ENCODE data around the gene C9orf153.
"Not testable (repeated sequence)": the region's sequence is repeated elsewhere in the genome, so short reads cannot be mapped to it uniquely, and the experiment has no call there.

Gene C9orf153

DNA sequence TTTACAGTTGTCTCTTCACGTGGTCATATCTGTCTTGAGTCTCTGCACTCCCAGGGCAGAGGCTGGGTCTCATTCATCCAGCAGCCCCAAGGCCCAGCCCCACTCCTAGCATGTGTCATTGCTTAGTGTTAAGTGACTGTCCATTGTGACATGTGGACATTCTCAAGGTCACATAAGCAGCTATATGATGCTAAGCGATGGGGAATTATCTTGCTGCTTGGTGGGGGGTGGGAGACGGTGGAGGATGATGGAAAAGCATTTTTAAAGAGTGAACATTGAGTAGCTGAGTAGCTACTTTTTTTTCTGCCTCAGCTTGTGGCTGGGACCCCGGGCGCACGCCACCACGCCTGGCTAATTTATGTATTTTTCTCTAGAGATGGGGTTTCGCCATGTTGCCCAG, at the start of gene C9orf153:
TSS of gene C9orf153 (minus strand) at position 101 of the 400 bp plus-strand sequence. CDS start 30,054 bp downstream, outside the sequence.
- TF ChIP-seq, protein P1, sequence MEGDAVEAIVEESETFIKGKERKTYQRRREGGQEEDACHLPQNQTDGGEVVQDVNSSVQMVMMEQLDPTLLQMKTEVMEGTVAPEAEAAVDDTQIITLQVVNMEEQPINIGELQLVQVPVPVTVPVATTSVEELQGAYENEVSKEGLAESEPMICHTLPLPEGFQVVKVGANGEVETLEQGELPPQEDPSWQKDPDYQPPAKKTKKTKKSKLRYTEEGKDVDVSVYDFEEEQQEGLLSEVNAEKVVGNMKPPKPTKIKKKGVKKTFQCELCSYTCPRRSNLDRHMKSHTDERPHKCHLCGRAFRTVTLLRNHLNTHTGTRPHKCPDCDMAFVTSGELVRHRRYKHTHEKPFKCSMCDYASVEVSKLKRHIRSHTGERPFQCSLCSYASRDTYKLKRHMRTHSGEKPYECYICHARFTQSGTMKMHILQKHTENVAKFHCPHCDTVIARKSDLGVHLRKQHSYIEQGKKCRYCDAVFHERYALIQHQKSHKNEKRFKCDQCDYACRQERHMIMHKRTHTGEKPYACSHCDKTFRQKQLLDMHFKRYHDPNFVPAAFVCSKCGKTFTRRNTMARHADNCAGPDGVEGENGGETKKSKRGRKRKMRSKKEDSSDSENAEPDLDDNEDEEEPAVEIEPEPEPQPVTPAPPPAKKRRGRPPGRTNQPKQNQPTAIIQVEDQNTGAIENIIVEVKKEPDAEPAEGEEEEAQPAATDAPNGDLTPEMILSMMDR (IDR thresholded peaks at IDR 0.05; ENCODE audit: low read depth, low read length), result no peak
- DNase-seq (ENCODE audit: extremely low read depth, low read depth), result no peak

DNA sequence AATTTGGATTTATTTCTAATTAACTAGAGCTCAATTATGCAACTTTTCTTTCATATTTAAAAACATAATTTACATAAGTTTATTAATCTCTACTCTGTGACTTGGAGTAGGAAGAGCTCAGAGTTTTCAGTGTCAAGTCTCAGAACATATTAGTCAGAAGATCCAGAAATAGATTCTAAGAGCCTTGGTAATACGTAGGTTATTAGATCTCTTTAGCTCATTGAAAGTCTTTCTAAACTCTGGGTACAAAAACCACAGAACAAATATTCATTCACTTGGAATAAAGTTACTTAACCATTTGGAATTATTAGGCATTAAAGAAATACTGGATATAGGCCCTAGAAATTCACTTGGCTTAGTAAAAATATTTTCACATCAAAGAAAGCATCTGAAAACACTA, 49.2 kb upstream of the C9orf153 start:
- DNase-seq (ENCODE audit: extremely low read depth, low read depth), result no peak
- TF ChIP-seq, protein P1 (IDR thresholded peaks at IDR 0.05; ENCODE audit: low read depth, low read length), result no peak

DNA sequence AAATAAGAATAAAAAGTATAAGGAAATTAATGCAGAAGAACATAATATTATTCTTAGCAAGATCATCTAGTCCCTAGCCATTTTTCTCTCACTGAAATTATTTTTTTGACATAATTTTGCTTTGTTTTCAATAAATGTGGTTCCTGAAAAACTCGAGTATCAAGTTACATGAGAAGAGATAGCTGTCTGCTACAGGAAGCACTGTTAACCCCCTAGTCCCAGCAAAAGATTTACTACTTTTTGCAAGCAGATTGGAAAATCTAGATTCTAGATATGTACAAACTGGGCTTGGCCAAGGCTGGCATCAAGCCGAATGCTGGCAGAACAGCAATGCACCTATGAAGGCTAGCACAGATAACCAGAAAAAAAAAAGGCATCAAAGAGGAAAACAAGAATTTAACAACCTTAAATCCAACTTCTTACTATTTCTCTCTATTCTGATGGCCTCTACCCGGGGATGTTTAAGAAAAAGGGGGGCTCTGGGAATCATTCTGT, 44.8 kb upstream of the C9orf153 start:
- no peak for DNase-seq (ENCODE audit: extremely low read depth, low read depth)
- TF ChIP-seq, protein P1 (IDR thresholded peaks at IDR 0.05; ENCODE audit: low read depth, low read length), result no peak

DNA sequence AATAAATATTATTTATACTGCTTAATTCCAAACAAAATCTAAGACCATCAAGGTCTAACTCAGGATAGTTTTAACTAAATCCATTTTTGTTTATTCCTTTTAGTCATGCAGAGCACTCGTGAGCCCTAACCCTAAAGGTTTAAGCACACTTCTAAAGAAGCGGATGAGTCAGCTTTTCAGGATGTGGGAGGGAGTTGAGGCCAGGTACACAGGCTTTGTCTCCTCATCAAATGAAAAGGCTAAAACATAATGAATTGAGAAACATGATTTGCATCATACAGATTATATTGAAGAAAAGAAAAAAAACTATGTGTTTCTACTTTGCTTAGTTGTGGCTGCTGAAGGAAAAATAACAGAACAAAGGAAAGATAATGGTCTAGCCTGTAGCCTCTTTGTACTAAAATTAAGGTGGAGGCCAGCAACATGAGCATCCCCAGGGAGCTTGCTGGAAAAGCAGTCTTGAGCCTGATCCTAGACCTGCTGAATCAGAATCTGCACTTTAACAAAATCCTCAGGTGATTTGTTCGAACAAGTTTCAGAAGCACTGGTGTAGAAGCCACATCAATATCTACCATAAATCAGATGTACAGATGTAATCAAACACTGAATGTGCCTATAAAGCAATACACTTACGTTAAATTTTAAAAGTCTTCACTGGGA, 44.0 kb upstream of the C9orf153 start:
- no peak for DNase-seq (ENCODE audit: extremely low read depth, low read depth)
- TF ChIP-seq, protein P1 (IDR thresholded peaks at IDR 0.05; ENCODE audit: low read depth, low read length), result no peak

DNA sequence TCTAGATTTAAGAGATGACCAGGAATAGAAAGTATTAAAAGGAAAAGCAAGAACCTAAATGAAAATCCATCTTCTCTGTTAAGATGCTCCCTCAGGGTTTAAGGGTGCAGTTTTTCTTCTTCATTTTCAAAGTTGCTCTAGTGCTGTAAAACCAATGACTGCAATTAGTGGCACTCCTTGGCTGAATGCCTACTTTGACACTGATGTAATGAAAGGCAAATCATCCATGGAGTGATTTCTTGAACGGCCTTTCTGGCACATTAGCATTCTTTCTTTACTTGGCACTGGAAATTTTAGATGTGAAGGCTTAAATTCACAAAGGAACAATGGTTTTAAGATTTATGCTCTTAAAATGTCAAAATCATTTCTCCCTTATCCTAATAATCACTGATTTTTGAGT, 42.2 kb upstream of the C9orf153 start:
- TF ChIP-seq, protein P1 (IDR thresholded peaks at IDR 0.05; ENCODE audit: low read depth, low read length), result no peak
- no peak for DNase-seq (ENCODE audit: extremely low read depth, low read depth)

DNA sequence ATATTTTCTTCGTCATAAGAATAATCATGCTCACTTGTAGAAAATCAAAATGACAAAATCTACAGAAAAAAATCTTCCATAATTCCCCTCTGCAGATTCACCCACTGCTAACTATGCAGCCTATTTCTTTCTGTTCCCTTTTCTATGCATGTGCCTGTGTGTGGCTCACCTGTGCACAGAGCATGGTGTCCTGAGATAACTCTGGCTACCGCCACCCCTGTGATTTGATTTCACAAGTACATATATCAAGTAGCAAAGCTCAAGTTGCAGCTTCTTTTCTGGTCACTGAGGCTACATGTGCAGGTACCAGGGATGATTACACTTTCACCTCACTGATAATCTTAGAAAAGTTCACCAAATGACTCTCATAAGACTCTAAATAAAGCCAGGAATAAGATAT, 41.2 kb upstream of the C9orf153 start:
- DNase-seq (ENCODE audit: extremely low read depth, low read depth), result no peak
- TF ChIP-seq, protein P1 (IDR thresholded peaks at IDR 0.05; ENCODE audit: low read depth, low read length), result no peak

DNA sequence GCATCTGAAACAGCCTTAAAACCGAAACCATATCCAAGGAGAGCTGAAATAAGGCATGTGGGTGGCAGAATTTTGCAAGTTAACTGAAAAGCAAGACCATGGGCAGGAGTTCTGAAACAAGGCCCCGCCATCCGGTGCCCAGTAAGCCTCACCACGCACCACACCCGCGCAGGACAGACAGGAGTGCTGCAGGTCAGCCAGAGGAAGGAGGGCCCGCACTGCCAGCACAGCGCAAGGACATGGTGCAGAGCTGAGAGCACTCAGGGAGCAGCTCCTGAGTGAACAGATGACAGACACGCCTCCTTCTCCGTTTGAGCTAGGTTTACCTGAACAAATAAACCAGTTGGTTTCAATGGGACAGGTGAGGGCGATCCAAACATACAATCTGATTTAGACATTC, 39.4 kb upstream of the C9orf153 start:
- no peak for DNase-seq (ENCODE audit: extremely low read depth, low read depth)
- TF ChIP-seq, protein P1 (IDR thresholded peaks at IDR 0.05; ENCODE audit: low read depth, low read length), result no peak

DNA sequence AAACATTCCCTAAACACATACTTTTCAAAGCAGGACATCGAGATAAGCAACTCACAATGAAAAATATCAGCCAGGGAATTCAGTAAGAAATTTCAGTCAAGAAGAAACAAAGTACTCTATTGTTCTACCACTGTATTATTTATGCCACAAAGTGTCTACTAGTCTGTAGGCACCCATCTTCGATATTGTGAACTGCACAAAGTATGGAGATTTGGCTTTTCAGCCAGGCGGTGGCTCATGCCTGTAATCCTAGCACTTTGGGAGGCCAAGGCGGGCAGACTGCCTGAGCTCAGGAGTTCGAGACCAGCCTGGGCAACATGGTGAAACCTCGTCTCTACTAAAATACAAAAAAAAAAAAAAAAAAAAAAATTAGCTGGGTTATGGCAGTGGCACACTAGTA, 30.9 kb upstream of the C9orf153 start:
- DNase-seq (ENCODE audit: extremely low read depth, low read depth), result not testable (repeated sequence)
